H1 (cell line): ENCODE data around the gene ALK. TPM values are rescaled to one million over a fixed set of nuclear protein-coding genes. Genes with fewer than 3 reads are reported as not detected.

Experiments
- CTCF ChIA-PET: fragments of 300-600 bp; sonication (Branson Sonifier 250); formaldehyde crosslinking; loops from one replicate; lab custom pipeline; 2021; ENCODE audit not compliant: partially characterized antibody; lab: Charles Lee
- POLR2A ChIA-PET: fragments of 300-600 bp; sonication (Branson Sonifier 250); formaldehyde crosslinking; loops from one replicate; lab custom pipeline; 2021; ENCODE audit warnings: inconsistent platforms; ENCODE audit not compliant: partially characterized antibody; lab: Charles Lee
- DNase-seq, 2 experiments: peaks; one replicate each; pipeline versions ENCODE4 v3.0.0 to v3.0.0-alpha.2; 2010 to 2022; ENCODE audit warnings: low spot score in 2 of 2, low read depth in 1 of 2, mixed read lengths in 1 of 2
- FAIRE-seq: peaks from 2 replicates; lab custom pipeline; 2011; peaks lifted over from hg19 to GRCh38; lab: Jason Lieb, UNC
- H2AFZ ChIP-seq: 2 replicates; pipeline ENCODE4 v1.8.1; 2012; ENCODE audit warnings: low read length, inconsistent platforms
- H2AK5ac ChIP-seq: 2 replicates; pipeline ENCODE4 v1.6.1; 2013; ENCODE audit warnings: low read depth, low read length
- H2BK120ac ChIP-seq: replicated peaks from 2 replicates; pipeline ENCODE3; 2013; ENCODE audit warnings: low read depth, low read length, inconsistent platforms
- H2BK12ac ChIP-seq: 2 replicates; pipeline ENCODE4 v1.6.1; 2013; ENCODE audit warnings: low read depth, low read length
- H2BK15ac ChIP-seq: 2 replicates; pipeline ENCODE4 v1.6.1; 2013; ENCODE audit warnings: low read length
- H2BK20ac ChIP-seq: 2 replicates; pipeline ENCODE4 v1.6.1; 2013; ENCODE audit warnings: low read length
- H2BK5ac ChIP-seq: 2 replicates; pipeline ENCODE4 v1.6.1; 2013; ENCODE audit warnings: low read depth, low read length
- H3K14ac ChIP-seq: 2 replicates; pipeline ENCODE4 v1.6.1; 2013; ENCODE audit warnings: inconsistent platforms; ENCODE audit not compliant: insufficient read length
- H3K18ac ChIP-seq: 2 replicates; pipeline ENCODE4 v1.6.1; 2013; ENCODE audit warnings: low read length; ENCODE audit errors: extremely low read depth
- H3K23ac ChIP-seq: 2 replicates; pipeline ENCODE4 v1.6.1; 2013; ENCODE audit warnings: inconsistent platforms; ENCODE audit not compliant: insufficient read length
- H3K23me2 ChIP-seq: 2 replicates; pipeline ENCODE4 v1.6.1; 2013; ENCODE audit warnings: low read depth, low read length
- H3K27ac ChIP-seq: 2 replicates; pipeline ENCODE4 v1.6.1; 2011; ENCODE audit warnings: low read depth, low read length, inconsistent platforms
- H3K27me3 ChIP-seq, 4 experiments: replicated peaks in 1 of 4; 1 replicate in 1 of 4; 2 replicates in 3 of 4; pipeline versions ENCODE4 v1.6.1 to v1.8.1; 2011 to 2013; ENCODE audit warnings: low read length in 3 of 4, mild to moderate bottlenecking in 3 of 4, inconsistent platforms in 2 of 4, mixed read lengths in 2 of 4, moderate library complexity in 1 of 4; ENCODE audit not compliant: control insufficient read depth in 3 of 4, insufficient read depth in 3 of 4; ENCODE audit errors: extremely low read depth in 1 of 4
- H3K36me3 ChIP-seq, 4 experiments: 2 replicates each; pipeline versions ENCODE4 v1.6.1 to v1.8.1; 2011 to 2013; ENCODE audit warnings: mild to moderate bottlenecking in 4 of 4, low read length in 3 of 4, moderate library complexity in 2 of 4, control low read depth in 1 of 4, inconsistent platforms in 1 of 4; ENCODE audit not compliant: insufficient read depth in 4 of 4, control insufficient read depth in 2 of 4
- H3K4ac ChIP-seq: replicated peaks from 2 replicates; pipeline ENCODE3; 2013; ENCODE audit warnings: low read length, low read depth, mixed read lengths, inconsistent platforms; ENCODE audit not compliant: insufficient read length
- H3K4me1 ChIP-seq, 4 experiments: replicated peaks in 1 of 4; 1 replicate in 1 of 4; 2 replicates in 3 of 4; pipeline versions ENCODE4 v1.6.1 to v1.8.1; 2011 to 2013; ENCODE audit warnings: low read length in 3 of 4, inconsistent platforms in 2 of 4, mixed read lengths in 1 of 4; ENCODE audit not compliant: insufficient read depth in 4 of 4, control insufficient read depth in 3 of 4
- H3K4me2 ChIP-seq, 2 experiments: 2 replicates each; pipeline versions ENCODE4 v1.6.1 to v1.8.1; 2011 to 2013; ENCODE audit warnings: low read depth in 2 of 2, low read length in 2 of 2, control low read depth in 1 of 2, inconsistent platforms in 1 of 2, mild to moderate bottlenecking in 1 of 2; ENCODE audit not compliant: insufficient read depth in 1 of 2
- H3K4me3 ChIP-seq, 4 experiments: fragments of 200-600, 300-600 bp in 1 of 4; sonication (generic), shearing (Covaris generic), sonication (Bioruptor Twin) in 1 of 4; 2 replicates each; pipeline versions ENCODE4 v1.5.1 to v1.8.1; 2011 to 2016; ENCODE audit warnings: low read length in 4 of 4, low read depth in 3 of 4, control low read depth in 2 of 4, inconsistent platforms in 2 of 4, mild to moderate bottlenecking in 2 of 4, mixed read lengths in 1 of 4, moderate library complexity in 1 of 4; ENCODE audit not compliant: insufficient read depth in 2 of 4; ENCODE audit errors: extremely low read depth in 1 of 4
- H3K56ac ChIP-seq: replicated peaks from 2 replicates; pipeline ENCODE3; 2013; ENCODE audit warnings: low read depth, mild to moderate bottlenecking, mixed read lengths, low read length, inconsistent platforms; ENCODE audit not compliant: insufficient read length
- H3K79me1 ChIP-seq: 2 replicates; pipeline ENCODE4 v1.6.1; 2013; ENCODE audit warnings: low read depth, low read length, control low read depth
- H3K79me2 ChIP-seq, 2 experiments: 2 replicates each; pipeline versions ENCODE4 v1.6.1 to v1.8.1; 2012 to 2013; ENCODE audit warnings: low read length in 2 of 2, mild to moderate bottlenecking in 2 of 2, inconsistent platforms in 1 of 2; ENCODE audit not compliant: insufficient read depth in 2 of 2, control insufficient read depth in 1 of 2
- H3K9ac ChIP-seq, 4 experiments: replicated peaks in 1 of 4; 1 replicate in 1 of 4; 2 replicates in 3 of 4; pipeline versions ENCODE4 v1.6.1 to v1.8.1; 2011 to 2013; ENCODE audit warnings: low read depth in 3 of 4, low read length in 3 of 4, control low read depth in 2 of 4, mild to moderate bottlenecking in 2 of 4, moderate library complexity in 2 of 4, inconsistent platforms in 1 of 4; ENCODE audit errors: extremely low read depth in 1 of 4
- H3K9me3 ChIP-seq, 2 experiments: 2 replicates each; pipeline versions ENCODE4 v1.6.1 to v1.8.1; 2012 to 2013; ENCODE audit warnings: mild to moderate bottlenecking in 2 of 2, moderate library complexity in 2 of 2, control low read depth in 1 of 2, inconsistent platforms in 1 of 2, low read depth in 1 of 2, low read length in 1 of 2, mixed read lengths in 1 of 2; ENCODE audit not compliant: insufficient read depth in 2 of 2
- H4K20me1 ChIP-seq, 2 experiments: replicated peaks in 1 of 2; 2 replicates each; pipeline versions ENCODE3 to v1.8.1; 2011 to 2013; ENCODE audit warnings: inconsistent platforms in 2 of 2, low read length in 2 of 2, mild to moderate bottlenecking in 1 of 2; ENCODE audit not compliant: insufficient read depth in 2 of 2, control insufficient read depth in 1 of 2
- H4K5ac ChIP-seq: 2 replicates; pipeline ENCODE4 v1.6.1; 2013; ENCODE audit warnings: low read length, low read depth, mixed read lengths, inconsistent platforms; ENCODE audit not compliant: insufficient read length
- H4K8ac ChIP-seq: 2 replicates; pipeline ENCODE4 v1.8.0; 2013; ENCODE audit warnings: mild to moderate bottlenecking, moderate library complexity, low read length, inconsistent platforms; ENCODE audit not compliant: insufficient read depth; ENCODE audit errors: extremely low read depth
- H4K91ac ChIP-seq: replicated peaks from 2 replicates; pipeline ENCODE3; 2013; ENCODE audit warnings: low read length, mixed read lengths, inconsistent platforms; ENCODE audit not compliant: insufficient read length
- CEBPB ChIP-seq: IDR thresholded peaks from 2 replicates; pipeline ENCODE4 v1.6.1; 2012; ENCODE audit warnings: low read depth, low read length
- GTF2F1 ChIP-seq: IDR thresholded peaks from 2 replicates; pipeline ENCODE4 v1.6.1; 2012; ENCODE audit warnings: low read depth, low read length, improper control_type of control experiment, borderline replicate concordance
- RFX5 ChIP-seq: IDR thresholded peaks from 2 replicates; pipeline ENCODE4 v1.6.1; 2011; ENCODE audit warnings: low read depth, low read length, improper control_type of control experiment, borderline replicate concordance
- WGBS, 2 experiments: shearing (Covaris generic) in 1 of 2; methylation state at CpG; one replicate each; pipeline versions ENCODE4 v1.1.6 to v1.1.7; 2013 to 2015; ENCODE audit warnings: low lambda C conversion rate in 2 of 2, mixed read lengths in 2 of 2, inconsistent platforms in 1 of 2, low coverage in 1 of 2, missing lambda C conversion rate in 1 of 2; ENCODE audit not compliant: insufficient replicate concordance in 2 of 2, insufficient coverage in 1 of 2, insufficient read length in 1 of 2; ENCODE audit errors: extremely low coverage in 1 of 2, missing lambda C conversion rate in 1 of 2; 5-methylcytosine and 5-hydroxymethylcytosine counted together
- polyA plus RNA-seq, 7 experiments: library from polyadenylated mRNA; depleted of rRNA in 3 of 7; stranded (reverse) in 5 of 7; unstranded in 2 of 7; fragments of >200 nt in 5 of 7; fragments of 200-250 nt in 2 of 7; gene quantifications; 1 replicate in 5 of 7; 2 replicates in 1 of 7; 4 replicates in 1 of 7; pipeline versions ENCODE4 v1.2.1 to v1.2.3, GENCODE V29; 2011 to 2013; ENCODE audit warnings: missing spikeins in 2 of 7, mixed read lengths in 2 of 7
- total RNA-seq: library from RNA; stranded (reverse); fragmentation: NEBNext Ultra II Directional; extraction: Animal tissue kit (Norgen Biotek cat#: 25700); gene quantifications from 2 replicates; pipeline ENCODE4 v1.2.1, GENCODE V29; 2021

Gene ALK
- total and polyA plus RNA-seq, 2 of the 8 experiments (the other 6 are each of a cell fraction or from before 2014, with no cell fraction given): 0.02 to 0.09 TPM

DNA sequence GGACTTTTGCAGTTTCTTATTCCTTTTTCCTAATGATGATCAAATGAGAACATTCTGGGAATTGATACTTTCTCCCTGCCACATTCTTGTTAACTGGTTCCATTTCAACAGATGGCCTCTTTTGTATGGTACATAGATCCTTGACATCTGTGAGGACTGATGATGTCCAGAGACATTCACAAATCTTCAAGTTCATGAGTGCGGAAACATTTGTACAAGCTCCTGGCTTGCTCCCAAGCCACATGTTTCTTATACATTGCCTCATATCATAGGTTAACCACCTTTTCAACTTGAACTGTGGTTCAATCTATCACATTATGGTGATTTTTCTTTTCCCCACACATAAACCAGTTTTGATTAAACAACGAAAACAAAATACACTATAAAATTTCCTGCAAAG is 538.9 kb downstream of the ALK start:
- WGBS, 2 experiments: 94% methylated on average over 2 of the region's 2 CpGs; no CpG with 5 or more reads in 1 of the 2 experiments
- Histone ChIP-seq H3K23me2 (no peaks in the 10 kb centered on the region), H3K4ac (no peak overlapping the region), H3K9me3 (no peaks in the 10 kb centered on the region), H3K4me1 (no peaks in the 10 kb centered on the region), H3K27ac (no peak overlapping the region), H3K4me2 (no peak overlapping the region), H3K56ac (no peak overlapping the region), H2BK5ac (no peak overlapping the region), H3K36me3 (no peaks in the 10 kb centered on the region), H2AFZ (no peak overlapping the region), H3K27me3 (no peaks in the 10 kb centered on the region), H2BK20ac (no peak overlapping the region), H3K14ac (no peak overlapping the region), H3K23ac (no peak overlapping the region), H2BK120ac (no peak overlapping the region), H4K20me1 (no peaks in the 10 kb centered on the region), H3K79me2 (no peaks in the 10 kb centered on the region), H4K91ac (no peak overlapping the region), H4K8ac (no peak overlapping the region), H3K4me3 (no peak overlapping the region), H2AK5ac (no peak overlapping the region), H2BK15ac (no peak overlapping the region), H3K18ac (no peak overlapping the region), H2BK12ac (no peak overlapping the region), H4K5ac (no peak overlapping the region), H3K79me1 (no peaks in the 10 kb centered on the region), H3K9ac (no peak overlapping the region)
- TF ChIP-seq CEBPB (no peak), GTF2F1 (no peak), RFX5 (no peak)
- ChIA-PET CTCF (interaction anchor here (0.7 kb wide), 1 partner anchor 709 kb away, joined by 3 read pairs; no protein-coding TSS in a partner anchor), POLR2A (no interaction called here)
- DNase-seq (no peak), FAIRE-seq (no peak)
